HepG2 (cell line): Measurements from ENCODE around the gene CHST14. TPM values are rescaled to one million over a fixed set of nuclear protein-coding genes. Genes with fewer than 3 reads are reported as not detected.

ENCODE experiments used
- HHEX ChIP-seq: IDR thresholded peaks from 2 replicates; pipeline ENCODE4 v1.6.1; 2016; ENCODE audit warnings: control low read depth
- NFAT5 ChIP-seq: sonication (generic); formaldehyde crosslinking; IDR thresholded peaks from 2 replicates; pipeline ENCODE4 v1.4.0; 2020; ENCODE audit warnings: missing genetic modification reagents
- SRSF4 ChIP-seq: fragments of 200-400 bp; formaldehyde crosslinking; IDR thresholded peaks from one replicate; pipeline ENCODE4 v1.6.1; 2018; ENCODE audit warnings: mild to moderate bottlenecking, low read depth, low read length, moderate library complexity; ENCODE audit not compliant: poor library complexity, severe bottlenecking
- TAF15 ChIP-seq: fragments of 200-400 bp; formaldehyde crosslinking; IDR thresholded peaks from one replicate; pipeline ENCODE4 v1.6.1; 2018; ENCODE audit warnings: mild to moderate bottlenecking, low read depth, low read length; ENCODE audit not compliant: poor library complexity, severe bottlenecking
- ZBED4 ChIP-seq: sonication (generic); formaldehyde crosslinking; IDR thresholded peaks from 2 replicates; pipeline ENCODE4 v1.4.0; 2020; ENCODE audit warnings: missing genetic modification reagents, borderline replicate concordance
- ZBTB34 ChIP-seq: sonication (generic); formaldehyde crosslinking; IDR thresholded peaks from 2 replicates; pipeline ENCODE4 v1.8.0; 2022; ENCODE audit warnings: mild to moderate bottlenecking, missing genetic modification reagents
- ZNF34 ChIP-seq: sonication (generic); formaldehyde crosslinking; IDR thresholded peaks from 2 replicates; pipeline ENCODE4 v1.4.0; 2020; ENCODE audit warnings: mild to moderate bottlenecking, missing genetic modification reagents, borderline replicate concordance
- ZNF407 ChIP-seq: sonication (generic); formaldehyde crosslinking; IDR thresholded peaks from one replicate; pipeline ENCODE4 v1.5.1; 2020; ENCODE audit warnings: mild to moderate bottlenecking, missing genetic modification reagents; ENCODE audit errors: not compliant biosample characterization
- polyA plus RNA-seq, 8 experiments: library from polyadenylated mRNA; depleted of rRNA in 3 of 8; stranded (reverse) in 7 of 8; unstranded in 1 of 8; fragments of >200 nt; fragmentation: Illumina TruSeq in 4 of 8; extraction: Trizol in 4 of 8; gene quantifications; 2 replicates each; pipeline versions ENCODE4 v1.2.1 to v1.2.3, GENCODE V29; 2011 to 2016; ENCODE audit warnings: low read depth in 4 of 8, missing spikeins in 1 of 8, mixed read lengths in 1 of 8; ENCODE audit not compliant: insufficient read depth in 1 of 8
- total RNA-seq, 5 experiments: library from RNA; depleted of rRNA; stranded (reverse); fragments of >200 nt; fragmentation: Illumina TruSeq; extraction: Trizol; gene quantifications; 2 replicates each; pipeline ENCODE4 v1.2.3, GENCODE V29; 2016; ENCODE audit warnings: low read depth in 1 of 5

CHST14 gene
- total and polyA plus RNA-seq, 2 of the 13 experiments (the other 11 are each of a cell fraction or from before 2014, with no cell fraction given): 8.9 to 12.4 TPM

GRCh38 chr15:40470423-40471104 lies at the start of gene CHST14 (continued):
- TF ChIP-seq ZNF407 (no peak), NFAT5 (CRISPR knock-in tag) (0 out of 2 replicates have a peak, but pooled peaks have one; percentile 38), SRSF4 (no peak), ZNF34 (no peak), ZBED4 (CRISPR knock-in tag) (no peak), HHEX (CRISPR knock-in tag) (no peak), ZBTB34 (CRISPR knock-in tag) (no peak), TAF15 (no peak)
